Measurements from ENCODE around the gene GPD1L.

DNA sequence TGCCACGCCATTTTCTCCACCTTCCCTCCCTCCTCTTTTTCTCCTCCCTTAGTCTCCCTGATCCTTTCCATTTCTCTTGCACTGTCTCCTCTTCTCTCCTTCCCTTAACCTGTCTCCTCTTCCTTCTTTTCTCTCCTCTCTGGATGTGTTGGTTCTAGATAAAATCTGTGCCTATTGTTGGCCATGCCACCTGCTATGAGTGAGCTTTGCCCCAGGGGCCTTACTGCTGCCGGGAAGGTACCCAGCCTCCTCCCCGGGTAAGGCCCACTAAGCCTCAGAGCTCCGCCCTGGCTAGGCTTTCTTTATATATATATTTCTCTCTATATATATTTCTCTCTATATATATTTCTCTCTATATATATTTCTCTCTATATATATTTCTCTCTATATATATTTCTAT lies 14.7 kb downstream of the GPD1L start:
- TF ChIP-seq, protein P1, sequence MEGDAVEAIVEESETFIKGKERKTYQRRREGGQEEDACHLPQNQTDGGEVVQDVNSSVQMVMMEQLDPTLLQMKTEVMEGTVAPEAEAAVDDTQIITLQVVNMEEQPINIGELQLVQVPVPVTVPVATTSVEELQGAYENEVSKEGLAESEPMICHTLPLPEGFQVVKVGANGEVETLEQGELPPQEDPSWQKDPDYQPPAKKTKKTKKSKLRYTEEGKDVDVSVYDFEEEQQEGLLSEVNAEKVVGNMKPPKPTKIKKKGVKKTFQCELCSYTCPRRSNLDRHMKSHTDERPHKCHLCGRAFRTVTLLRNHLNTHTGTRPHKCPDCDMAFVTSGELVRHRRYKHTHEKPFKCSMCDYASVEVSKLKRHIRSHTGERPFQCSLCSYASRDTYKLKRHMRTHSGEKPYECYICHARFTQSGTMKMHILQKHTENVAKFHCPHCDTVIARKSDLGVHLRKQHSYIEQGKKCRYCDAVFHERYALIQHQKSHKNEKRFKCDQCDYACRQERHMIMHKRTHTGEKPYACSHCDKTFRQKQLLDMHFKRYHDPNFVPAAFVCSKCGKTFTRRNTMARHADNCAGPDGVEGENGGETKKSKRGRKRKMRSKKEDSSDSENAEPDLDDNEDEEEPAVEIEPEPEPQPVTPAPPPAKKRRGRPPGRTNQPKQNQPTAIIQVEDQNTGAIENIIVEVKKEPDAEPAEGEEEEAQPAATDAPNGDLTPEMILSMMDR (conservative IDR thresholded peaks at IDR 0.05; ENCODE audit: low read length) = no peak
- TF ChIP-seq EZH2phosphoT487 (IDR thresholded peaks at IDR 0.05; ENCODE audit: borderline replicate concordance) = no peak
